ACC112 (cell line): ENCODE data around the gene TPRG1.

Experiments used
- H2AFZ ChIP-seq: fragments of 200-600 bp; sonication (generic); one replicate; pipeline ENCODE4 v1.6.0; 2017; ENCODE audit warnings: antibody characterized with exemption, low read length; ENCODE audit not compliant: unreplicated experiment
- H3K27ac ChIP-seq: fragments of 200-600 bp; sonication (generic); 2 replicates; pipeline ENCODE4 v1.5.1; 2014; ENCODE audit warnings: low read depth, mild to moderate bottlenecking, antibody characterized with exemption, low read length, moderate library complexity
- H3K27me3 ChIP-seq: fragments of 200-600 bp; sonication (generic); 2 replicates; pipeline ENCODE4 v1.6.1; 2014; ENCODE audit warnings: mild to moderate bottlenecking, antibody characterized with exemption, low read length, moderate library complexity, mixed read lengths; ENCODE audit not compliant: insufficient read depth
- H3K36me3 ChIP-seq: fragments of 200-600 bp; sonication (generic); 2 replicates; pipeline ENCODE4 v1.6.1; 2016; ENCODE audit warnings: mild to moderate bottlenecking, antibody characterized with exemption, low read length, moderate library complexity, mixed read lengths; ENCODE audit not compliant: insufficient read depth
- H3K4me1 ChIP-seq: fragments of 200-600 bp; sonication (generic); one replicate; pipeline ENCODE4 v1.6.1; 2016; ENCODE audit warnings: low read length, mixed read lengths; ENCODE audit not compliant: insufficient read depth, unreplicated experiment, control insufficient read depth
- H3K4me3 ChIP-seq: fragments of 200-600 bp; sonication (generic); 2 replicates; pipeline ENCODE4 v1.5.1; 2014; ENCODE audit warnings: mild to moderate bottlenecking, low read depth, low read length
- H3K79me2 ChIP-seq: fragments of 200-600 bp; sonication (generic); one replicate; pipeline ENCODE4 v1.6.0; 2016; ENCODE audit warnings: low read length; ENCODE audit not compliant: control insufficient read depth, unreplicated experiment, insufficient read depth

TPRG1 gene

DNA sequence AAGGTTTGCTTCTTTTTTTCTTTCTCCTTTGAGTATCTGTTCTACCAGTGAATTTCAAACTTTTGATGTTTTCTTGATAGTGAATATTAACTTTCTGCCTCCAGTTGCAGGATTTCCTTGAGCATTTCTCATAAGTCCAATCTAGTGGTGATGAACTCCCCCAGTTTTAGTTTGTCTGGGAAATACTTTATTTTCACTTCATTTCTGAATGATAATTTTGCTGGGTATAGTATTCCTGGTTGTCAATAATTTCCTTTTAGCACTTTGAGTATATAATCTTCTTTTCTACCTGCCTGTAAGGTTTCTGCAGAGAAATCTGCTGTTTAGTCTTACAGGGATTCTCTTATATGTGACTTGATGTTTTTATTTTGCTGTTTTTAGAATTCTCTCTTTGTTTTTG is 21.0 kb downstream of the TPRG1 start:
- no peak overlapping the region for H2AFZ ChIP-seq
- H3K27me3 ChIP-seq = peaks cover 16% of the 10 kb centered on the region
- H3K36me3 ChIP-seq = no peaks in the 10 kb centered on the region
- H3K4me1 ChIP-seq = no peaks in the 10 kb centered on the region
- no peak overlapping the region for H3K4me3 ChIP-seq
- H3K79me2 ChIP-seq = no peaks in the 10 kb centered on the region
- no peak overlapping the region for H3K27ac ChIP-seq

DNA sequence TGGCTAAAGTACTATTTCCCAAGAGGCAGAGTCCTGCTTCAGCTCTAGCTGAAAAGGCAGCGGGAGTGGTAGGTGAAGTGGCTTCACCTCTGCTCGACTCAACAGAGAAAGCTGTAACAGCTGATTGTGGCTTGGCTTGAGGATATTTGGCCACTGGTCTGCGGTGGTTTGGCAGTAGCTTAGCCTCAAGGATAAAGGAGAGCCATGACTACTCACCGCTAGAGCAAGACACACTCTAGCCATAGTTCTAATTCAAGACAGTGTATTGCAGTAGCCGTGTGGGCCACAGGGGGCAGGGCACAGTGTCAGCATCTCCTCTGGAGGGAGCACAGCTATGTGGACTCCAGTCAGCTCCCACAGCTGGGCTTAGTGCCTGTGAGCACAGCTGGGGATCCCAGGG is 23.5 kb downstream of the TPRG1 start:
- Histone ChIP-seq H3K27me3 (peaks cover 24% of the 10 kb centered on the region), H3K79me2 (no peaks in the 10 kb centered on the region), H2AFZ (no peak overlapping the region), H3K4me3 (no peak overlapping the region), H3K27ac (no peak overlapping the region), H3K4me1 (no peaks in the 10 kb centered on the region), H3K36me3 (no peaks in the 10 kb centered on the region)

DNA sequence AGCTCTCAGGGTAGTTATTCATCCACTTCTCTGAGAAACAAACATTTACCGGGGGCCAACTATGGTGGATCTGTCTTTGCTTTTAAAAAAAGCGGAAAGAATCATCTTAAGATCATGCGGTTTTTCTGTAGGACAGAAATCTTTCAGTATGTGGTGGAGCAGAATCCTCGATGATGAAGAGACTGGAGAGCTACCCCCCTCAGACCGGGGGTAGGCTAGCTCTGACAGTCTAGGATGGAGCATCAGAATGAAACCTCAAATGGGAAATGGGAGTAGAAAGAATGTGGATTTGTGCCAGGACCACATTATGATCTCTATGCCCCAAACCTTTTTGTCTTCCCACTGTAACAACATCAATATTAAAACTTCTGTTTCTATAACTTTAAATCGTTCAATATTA is 30.3 kb downstream of the TPRG1 start:
- Histone ChIP-seq H3K27me3 (peaks cover 22% of the 10 kb centered on the region), H3K4me3 (no peak overlapping the region), H3K79me2 (no peaks in the 10 kb centered on the region), H3K4me1 (no peaks in the 10 kb centered on the region), H3K27ac (no peak overlapping the region), H2AFZ (no peak overlapping the region), H3K36me3 (no peaks in the 10 kb centered on the region)

DNA sequence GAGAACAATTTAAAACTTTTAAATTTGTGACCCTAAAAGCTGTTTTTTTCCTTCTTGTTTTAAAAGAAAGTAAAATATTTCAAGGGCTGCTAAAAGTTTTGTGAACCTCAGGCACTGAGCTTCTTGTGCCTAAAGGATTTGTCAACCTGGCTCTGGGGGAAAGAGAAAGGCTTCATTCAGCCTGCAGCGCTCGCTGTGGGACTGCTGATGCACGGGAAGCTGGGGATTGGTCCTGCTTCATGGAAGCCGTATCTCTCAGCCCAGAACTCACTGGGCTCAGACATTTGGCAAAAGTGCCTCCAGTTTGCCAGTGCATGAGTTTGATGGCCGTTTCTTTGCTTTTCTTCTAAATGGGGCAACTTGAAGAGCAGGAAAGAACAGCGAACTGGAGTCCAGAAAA is 30.8 kb downstream of the TPRG1 start:
- Histone ChIP-seq H3K36me3 (no peaks in the 10 kb centered on the region), H3K27me3 (peaks cover 20% of the 10 kb centered on the region)

DNA sequence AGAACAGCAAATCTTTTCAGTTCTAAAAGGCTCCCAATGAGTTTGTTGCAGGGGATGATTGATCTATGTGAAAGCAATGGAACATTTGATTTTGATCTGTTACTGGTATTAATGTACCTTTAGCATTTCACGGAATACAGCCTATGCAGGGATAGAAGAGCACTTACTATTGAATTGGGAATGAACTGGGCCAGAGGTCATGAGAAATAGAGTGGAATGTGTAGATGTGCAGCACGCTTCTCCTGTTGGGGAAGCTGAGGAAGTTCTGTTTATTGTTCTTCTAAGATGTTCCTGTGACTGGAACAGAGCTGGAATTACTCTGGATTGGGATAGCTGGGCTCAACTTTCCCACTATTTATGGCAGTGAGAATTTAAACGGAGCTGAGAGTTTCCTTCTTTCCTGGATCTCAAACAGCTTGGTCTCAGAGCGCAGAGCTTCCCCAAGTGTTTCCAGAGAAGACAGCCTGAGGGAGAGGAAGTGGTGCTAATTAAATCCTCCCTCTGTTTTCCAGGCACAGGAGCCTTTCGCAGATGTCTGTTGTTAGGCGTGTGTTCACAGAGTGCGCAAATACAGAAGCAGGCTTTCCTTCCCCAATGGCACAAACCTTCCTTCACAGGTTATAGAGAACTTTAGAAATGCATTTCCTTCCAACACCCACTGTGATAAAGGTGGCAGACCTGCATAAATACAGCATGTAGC is 32.5 kb downstream of the TPRG1 start:
- Histone ChIP-seq H3K36me3 (no peaks in the 10 kb centered on the region), H3K79me2 (no peaks in the 10 kb centered on the region), H3K4me1 (no peaks in the 10 kb centered on the region), H3K4me3 (no peak overlapping the region), H3K27ac (no peak overlapping the region), H3K27me3 (peaks cover 19% of the 10 kb centered on the region), H2AFZ (no peak overlapping the region)

More for the DNA sequence above, 30.8 kb downstream of the TPRG1 start:
- Histone ChIP-seq H3K4me3 (no peak overlapping the region), H3K79me2 (no peaks in the 10 kb centered on the region), H2AFZ (no peak overlapping the region), H3K4me1 (no peaks in the 10 kb centered on the region), H3K27ac (no peak overlapping the region)

DNA sequence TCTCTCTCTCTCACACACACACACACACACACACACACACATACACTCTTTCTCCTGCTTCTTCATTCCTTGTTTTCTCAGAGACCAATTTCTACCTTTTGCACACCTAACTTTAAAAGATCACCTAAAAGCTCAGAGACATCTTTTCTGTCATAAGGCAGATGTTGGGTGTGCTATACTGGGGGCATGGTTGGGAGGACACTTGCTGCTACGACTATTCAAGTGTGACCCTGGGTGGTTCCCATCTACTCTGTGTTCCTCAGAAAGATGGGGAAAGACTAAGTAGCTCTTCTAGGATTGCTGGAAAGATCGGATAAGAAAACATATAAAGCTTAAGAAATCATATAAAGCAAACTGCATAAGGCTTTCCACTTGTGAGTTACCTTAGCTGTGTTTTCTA is 33.2 kb downstream of the TPRG1 start:
- Histone ChIP-seq H3K27me3 (peaks cover 24% of the 10 kb centered on the region), H3K4me1 (no peaks in the 10 kb centered on the region), H3K4me3 (no peak overlapping the region), H3K27ac (no peak overlapping the region), H3K36me3 (no peaks in the 10 kb centered on the region), H2AFZ (no peak overlapping the region), H3K79me2 (no peaks in the 10 kb centered on the region)

DNA sequence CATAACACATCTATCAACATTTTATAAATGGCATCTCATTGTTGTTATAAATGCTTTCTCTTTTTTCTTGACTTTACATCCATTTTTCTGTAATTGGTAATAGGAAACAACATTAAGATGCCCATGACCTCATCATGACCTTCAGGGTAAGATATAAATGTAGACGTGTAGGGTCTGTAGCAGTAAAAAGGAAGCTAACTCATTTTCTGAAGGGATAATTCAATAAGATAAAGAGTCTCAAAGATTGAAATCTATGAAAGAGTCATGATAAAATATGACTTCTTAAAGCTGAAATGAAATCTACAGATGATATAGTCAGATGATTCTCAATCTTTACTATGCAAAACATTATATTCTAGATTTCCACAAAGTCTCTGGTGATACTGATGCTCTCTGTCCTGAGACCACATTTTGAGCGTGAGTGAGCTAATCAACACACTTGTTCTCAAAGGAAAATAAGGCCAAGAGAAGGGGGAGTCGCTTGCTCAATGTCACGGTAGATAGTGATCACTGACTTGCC is 38.5 kb downstream of the TPRG1 start:
- no peak overlapping the region for H3K27ac ChIP-seq
- no peaks in the 10 kb centered on the region for H3K36me3 ChIP-seq
- H3K27me3 ChIP-seq = peaks cover 16% of the 10 kb centered on the region; the same call in 1 of the 2 replicates
- H2AFZ ChIP-seq = no peak overlapping the region
- H3K4me3 ChIP-seq = no peak overlapping the region
- H3K79me2 ChIP-seq = no peaks in the 10 kb centered on the region
- no peaks in the 10 kb centered on the region for H3K4me1 ChIP-seq

DNA sequence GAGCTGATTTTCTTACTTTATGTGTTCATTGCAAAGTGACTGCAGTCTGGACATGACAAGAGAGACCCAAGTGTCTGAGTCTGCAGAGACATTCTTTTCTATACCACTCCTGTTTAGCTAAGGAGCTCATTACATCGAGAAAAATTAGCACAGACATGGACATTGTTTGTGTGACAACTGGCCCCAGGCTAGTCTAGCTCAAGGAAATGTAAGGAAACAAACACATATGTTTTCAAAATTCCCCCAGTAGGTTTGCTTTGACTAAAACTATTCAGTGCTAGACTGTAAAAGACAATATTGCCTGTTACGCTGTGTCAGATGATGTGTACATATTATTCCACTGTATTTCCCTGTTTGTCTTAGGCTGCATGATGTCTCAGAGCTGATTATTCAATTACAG is 40.9 kb downstream of the TPRG1 start:
- no peaks in the 10 kb centered on the region for H3K4me1 ChIP-seq
- H3K4me3 ChIP-seq = no peak overlapping the region
- no peaks in the 10 kb centered on the region for H3K79me2 ChIP-seq
- no peaks in the 10 kb centered on the region for H3K36me3 ChIP-seq
- H2AFZ ChIP-seq = no peak overlapping the region
- H3K27me3 ChIP-seq = peaks cover 12% of the 10 kb centered on the region; the same call in 1 of the 2 replicates
- H3K27ac ChIP-seq = no peak overlapping the region

DNA sequence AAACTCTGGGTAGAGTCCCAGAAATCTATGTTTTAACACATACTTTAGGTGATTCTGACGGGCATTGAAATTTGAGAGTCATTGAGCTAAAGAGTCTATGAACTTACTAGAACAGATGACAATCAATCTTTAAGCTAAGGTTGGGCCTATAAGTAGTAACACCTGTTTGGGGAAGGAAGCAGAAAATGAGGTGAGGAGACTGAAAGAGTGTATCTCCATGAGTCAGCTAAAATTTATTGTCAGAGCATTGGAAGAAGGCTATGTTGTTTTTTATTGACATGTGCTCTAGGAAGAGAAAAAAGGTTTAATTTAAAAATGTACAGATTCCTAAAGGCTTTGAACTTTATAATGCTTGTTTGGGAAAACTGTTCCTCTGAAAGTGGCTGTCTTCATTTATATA is 42.9 kb downstream of the TPRG1 start:
- H2AFZ ChIP-seq = no peak overlapping the region
- H3K27me3 ChIP-seq = 0 out of 2 replicates have a peak, but pooled peaks cover under 1% of the 10 kb centered on the region
- no peaks in the 10 kb centered on the region for H3K79me2 ChIP-seq
- no peaks in the 10 kb centered on the region for H3K4me1 ChIP-seq
- no peak overlapping the region for H3K4me3 ChIP-seq
- H3K36me3 ChIP-seq = no peaks in the 10 kb centered on the region
- H3K27ac ChIP-seq = no peak overlapping the region

DNA sequence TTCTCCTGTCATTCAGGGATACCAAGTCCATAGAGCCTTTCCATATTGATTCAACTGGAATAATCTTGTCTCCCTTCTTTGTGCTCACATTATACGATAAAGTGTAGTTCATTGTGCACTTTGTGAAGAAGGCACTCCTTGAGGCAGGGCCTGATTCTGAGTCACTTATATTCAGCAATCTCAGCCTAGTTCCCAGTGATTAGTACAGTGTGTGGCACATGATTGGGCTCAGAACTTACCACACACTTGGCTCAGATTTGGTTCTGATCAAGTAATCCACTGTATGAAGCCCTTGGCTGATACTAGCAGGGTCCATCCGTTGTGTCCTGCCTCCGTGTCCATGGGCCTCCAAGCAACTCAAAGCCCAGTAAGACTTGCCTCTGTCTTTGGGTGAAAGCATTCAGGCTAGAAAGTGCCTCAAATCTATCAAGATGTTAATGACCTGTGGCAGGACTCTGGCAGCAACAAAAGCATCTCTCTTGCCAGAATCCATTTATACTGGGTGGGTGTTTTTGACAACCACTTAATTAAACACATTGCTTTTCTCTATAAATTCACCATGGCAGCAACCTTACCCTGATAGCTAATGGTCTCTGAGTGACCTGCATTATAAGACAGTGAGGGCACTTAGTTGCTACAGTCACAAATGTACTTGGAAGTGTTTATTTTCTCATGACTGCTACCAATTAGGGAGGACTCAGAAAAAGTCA is 51.3 kb downstream of the TPRG1 start:
- Histone ChIP-seq H3K27me3 (no peaks in the 10 kb centered on the region), H3K4me1 (no peaks in the 10 kb centered on the region), H3K79me2 (no peaks in the 10 kb centered on the region), H3K27ac (no peak overlapping the region), H2AFZ (no peak overlapping the region), H3K4me3 (no peak overlapping the region), H3K36me3 (no peaks in the 10 kb centered on the region)

DNA sequence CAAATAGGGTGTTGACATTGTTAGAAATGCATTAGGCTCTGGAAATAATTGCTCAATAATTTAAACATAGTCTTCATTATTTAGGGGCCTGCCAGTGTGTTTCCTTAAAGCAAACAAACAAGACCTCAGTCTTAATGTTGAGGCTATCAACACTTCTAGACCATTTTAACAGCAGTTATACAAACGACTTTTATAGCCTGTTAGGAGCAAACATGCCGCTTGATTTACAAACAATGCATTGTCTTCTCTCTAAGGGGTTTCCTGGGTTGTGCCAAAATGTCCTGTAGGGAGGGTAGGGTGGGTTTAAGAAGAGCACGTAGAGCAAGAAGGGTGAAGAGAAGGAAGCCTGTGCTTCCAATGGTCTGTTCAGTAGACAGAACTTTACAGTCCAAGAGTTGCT is 53.7 kb downstream of the TPRG1 start:
- Histone ChIP-seq H3K4me3 (no peak overlapping the region), H3K36me3 (no peaks in the 10 kb centered on the region), H3K27ac (no peak overlapping the region), H3K4me1 (no peaks in the 10 kb centered on the region), H2AFZ (no peak overlapping the region), H3K79me2 (no peaks in the 10 kb centered on the region), H3K27me3 (no peaks in the 10 kb centered on the region)
